ENCODE measurements around the gene ARNT2. TPM values are rescaled to one million over a fixed set of nuclear protein-coding genes. Genes with fewer than 3 reads are reported as not detected.

ARNT2 gene
- total RNA-seq, 1 donor from 2014 or later: 6.4 TPM

DNA sequence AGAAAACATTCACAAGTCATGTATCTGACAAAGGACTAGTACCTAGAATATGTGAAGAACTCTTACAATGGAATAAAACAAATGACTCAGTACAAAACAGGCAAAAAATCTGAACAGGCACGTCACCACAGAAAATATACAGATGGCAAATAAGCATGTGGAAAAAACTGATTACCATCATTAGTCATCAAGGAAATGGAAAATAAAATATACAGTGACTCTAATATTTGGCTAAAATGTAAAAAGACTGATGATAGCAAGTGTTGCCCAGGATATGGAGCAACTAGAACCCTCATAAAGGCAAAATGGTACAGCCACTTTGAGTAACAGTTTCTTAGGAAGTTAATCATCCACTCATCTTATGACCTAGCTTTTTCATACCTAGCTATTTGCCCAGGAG is 195.2 kb downstream of the ARNT2 start:
- TF ChIP-seq, protein P1, sequence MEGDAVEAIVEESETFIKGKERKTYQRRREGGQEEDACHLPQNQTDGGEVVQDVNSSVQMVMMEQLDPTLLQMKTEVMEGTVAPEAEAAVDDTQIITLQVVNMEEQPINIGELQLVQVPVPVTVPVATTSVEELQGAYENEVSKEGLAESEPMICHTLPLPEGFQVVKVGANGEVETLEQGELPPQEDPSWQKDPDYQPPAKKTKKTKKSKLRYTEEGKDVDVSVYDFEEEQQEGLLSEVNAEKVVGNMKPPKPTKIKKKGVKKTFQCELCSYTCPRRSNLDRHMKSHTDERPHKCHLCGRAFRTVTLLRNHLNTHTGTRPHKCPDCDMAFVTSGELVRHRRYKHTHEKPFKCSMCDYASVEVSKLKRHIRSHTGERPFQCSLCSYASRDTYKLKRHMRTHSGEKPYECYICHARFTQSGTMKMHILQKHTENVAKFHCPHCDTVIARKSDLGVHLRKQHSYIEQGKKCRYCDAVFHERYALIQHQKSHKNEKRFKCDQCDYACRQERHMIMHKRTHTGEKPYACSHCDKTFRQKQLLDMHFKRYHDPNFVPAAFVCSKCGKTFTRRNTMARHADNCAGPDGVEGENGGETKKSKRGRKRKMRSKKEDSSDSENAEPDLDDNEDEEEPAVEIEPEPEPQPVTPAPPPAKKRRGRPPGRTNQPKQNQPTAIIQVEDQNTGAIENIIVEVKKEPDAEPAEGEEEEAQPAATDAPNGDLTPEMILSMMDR (IDR thresholded peaks at IDR 0.05): no peak
- H3K27ac ChIP-seq: no peak overlapping the region
- no peaks in the 10 kb centered on the region for H3K36me3 ChIP-seq
- no peaks in the 10 kb centered on the region for H3K27me3 ChIP-seq
- no peak overlapping the region for H3K4me3 ChIP-seq
- intact Hi-C loops (cut with DNase I): no loop called here
- no peak for DNase-seq (ENCODE audit: low spot score in 2 of 2)
- H3K4me1 ChIP-seq: no peaks in the 10 kb centered on the region
- peaks cover 0 to 5% of the 10 kb centered on the region in 2 donors for H3K9me3 ChIP-seq

DNA sequence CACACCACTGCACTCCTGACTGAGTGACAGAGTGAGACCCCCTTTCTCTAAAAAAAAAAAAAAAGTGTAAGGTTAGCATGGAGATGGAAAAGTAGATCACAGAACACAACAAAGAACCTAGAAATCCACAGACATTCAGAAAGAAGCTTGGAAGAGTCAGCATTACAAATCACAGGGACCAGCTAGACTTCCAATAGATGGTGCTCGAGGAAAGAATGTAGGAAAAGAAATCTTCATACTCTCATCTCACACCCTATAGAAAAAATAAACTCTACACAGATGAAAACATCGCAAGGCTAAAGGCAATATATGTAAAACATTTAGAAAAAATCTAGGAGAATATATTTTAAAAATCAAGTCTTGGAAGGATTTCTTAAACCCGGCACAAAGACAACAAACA is 196.4 kb downstream of the ARNT2 start:
- TF ChIP-seq, protein P1 (IDR thresholded peaks at IDR 0.05): no peak
- intact Hi-C loops (cut with DNase I): no loop called here
- no peak for DNase-seq (ENCODE audit: low spot score in 2 of 2)
- Histone ChIP-seq H3K4me3 (no peak overlapping the region), H3K27ac (no peak overlapping the region), H3K36me3 (no peaks in the 10 kb centered on the region), H3K9me3 (peaks cover 0 to 5% of the 10 kb centered on the region in 2 donors), H3K27me3 (no peaks in the 10 kb centered on the region), H3K4me1 (no peaks in the 10 kb centered on the region)

DNA sequence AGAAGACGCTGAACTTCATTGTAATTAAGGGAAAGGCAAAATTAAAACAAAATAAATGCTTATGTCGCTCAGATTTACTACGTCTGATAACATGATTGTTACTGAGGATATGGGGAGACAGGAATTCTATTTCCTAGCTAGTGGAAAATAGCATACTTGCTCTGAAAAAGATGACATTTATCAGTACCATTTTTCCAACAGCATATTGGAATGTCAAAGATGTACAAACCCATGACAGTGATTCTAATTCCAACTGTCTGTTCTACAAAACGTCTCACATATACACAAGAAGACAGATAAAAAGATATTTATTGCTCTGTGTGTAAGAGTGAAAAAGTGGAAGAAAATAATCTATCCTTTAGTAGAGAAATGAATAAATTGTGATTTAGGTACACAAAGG is 197.1 kb downstream of the ARNT2 start:
- no peaks in the 10 kb centered on the region for H3K36me3 ChIP-seq
- no peaks in the 10 kb centered on the region for H3K27me3 ChIP-seq
- DNase-seq (ENCODE audit: low spot score in 2 of 2): no peak
- intact Hi-C loops (cut with DNase I): no loop called here
- H3K27ac ChIP-seq: no peak overlapping the region
- H3K4me3 ChIP-seq: no peak overlapping the region
- no peaks in the 10 kb centered on the region for H3K4me1 ChIP-seq
- peaks cover 0 to 5% of the 10 kb centered on the region in 2 donors for H3K9me3 ChIP-seq
- TF ChIP-seq, protein P1 (IDR thresholded peaks at IDR 0.05): no peak

DNA sequence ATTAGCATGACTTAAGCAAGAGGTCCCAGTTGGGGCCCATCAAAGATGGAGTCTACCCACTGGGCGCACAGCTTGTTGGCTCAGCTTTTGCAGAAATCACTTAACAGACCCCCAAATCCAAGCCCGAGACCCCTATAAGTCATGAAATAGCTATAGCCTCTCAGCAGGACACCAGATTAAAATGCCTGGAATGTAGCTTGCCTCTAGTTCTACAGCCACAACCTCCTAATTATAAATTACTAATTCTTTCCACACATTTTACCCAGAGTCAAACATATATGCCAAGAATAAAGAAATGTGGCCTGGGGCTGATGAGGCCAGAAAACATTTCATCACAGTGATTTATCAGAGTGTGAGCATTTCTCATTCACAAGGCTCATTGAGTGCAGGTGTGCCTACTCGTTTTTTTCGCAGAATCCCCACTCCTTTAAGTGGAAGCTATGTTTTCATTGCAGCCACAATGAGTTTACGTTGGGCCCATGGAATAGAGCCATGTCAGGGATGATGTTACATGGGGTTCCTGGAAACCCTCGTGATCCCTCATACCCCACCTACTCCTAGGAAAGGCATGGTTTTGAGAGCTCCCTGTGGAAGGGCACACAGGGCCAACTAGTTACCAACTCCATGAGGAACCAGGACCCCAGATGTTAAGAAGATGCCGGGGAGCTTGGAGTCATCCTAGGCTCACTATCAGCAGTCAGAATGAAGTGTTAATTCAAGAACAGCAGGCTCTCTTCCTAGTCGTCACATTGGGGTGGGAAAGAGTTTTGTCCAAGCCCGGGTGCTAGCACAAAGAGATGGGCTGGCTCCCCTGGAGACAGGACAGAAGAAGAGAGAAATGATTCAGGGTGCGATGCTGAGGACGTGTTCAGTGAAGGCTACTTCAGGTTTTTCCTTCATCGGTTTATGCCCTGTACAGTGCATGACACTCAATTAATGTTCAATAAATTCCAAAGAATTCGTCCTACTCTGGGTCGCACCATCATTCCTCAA is 200.7 kb downstream of the ARNT2 start:
- no peak for DNase-seq (ENCODE audit: low spot score in 2 of 2)
- H3K27ac ChIP-seq: no peak overlapping the region
- intact Hi-C loops (cut with DNase I): no loop called here
- no peaks in the 10 kb centered on the region for H3K27me3 ChIP-seq
- H3K4me3 ChIP-seq: no peak overlapping the region
- TF ChIP-seq, protein P1 (IDR thresholded peaks at IDR 0.05): no peak
- H3K4me1 ChIP-seq: no peaks in the 10 kb centered on the region
- no peaks in the 10 kb centered on the region for H3K36me3 ChIP-seq
- no peaks in the 10 kb centered on the region for H3K9me3 ChIP-seq

DNA sequence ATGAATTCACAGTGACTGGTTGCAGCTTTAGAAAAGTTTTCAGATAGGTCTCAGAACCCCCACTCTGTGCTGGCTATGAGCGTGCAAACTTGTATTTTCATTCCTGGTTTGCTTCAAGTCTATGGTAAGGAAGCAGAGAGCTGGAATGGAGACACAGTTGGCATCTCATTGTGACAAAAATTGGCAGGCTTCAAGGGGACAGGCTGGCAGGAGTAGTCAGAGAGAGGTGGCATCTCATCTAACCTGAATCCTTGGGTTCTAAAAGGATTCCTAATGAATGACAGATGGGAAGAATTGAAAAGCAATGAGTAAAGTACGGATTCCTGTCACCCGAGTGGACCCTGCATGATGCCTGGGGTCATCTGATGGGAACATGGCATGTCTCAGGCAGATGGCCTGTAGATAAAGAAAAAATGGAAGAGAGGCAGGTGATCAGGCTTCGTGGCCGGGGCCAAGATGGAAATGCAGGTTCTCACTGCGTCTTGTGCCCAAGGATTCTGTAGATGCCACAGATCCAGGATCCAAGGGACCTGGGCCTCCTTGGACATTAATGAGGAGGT is 201.5 kb downstream of the ARNT2 start:
- no peaks in the 10 kb centered on the region for H3K9me3 ChIP-seq
- H3K27me3 ChIP-seq: no peaks in the 10 kb centered on the region
- no peak overlapping the region for H3K27ac ChIP-seq
- intact Hi-C loops (cut with DNase I): no loop called here
- H3K4me1 ChIP-seq: no peaks in the 10 kb centered on the region
- no peak overlapping the region for H3K4me3 ChIP-seq
- TF ChIP-seq, protein P1 (IDR thresholded peaks at IDR 0.05): no peak
- H3K36me3 ChIP-seq: no peaks in the 10 kb centered on the region
- no peak for DNase-seq (ENCODE audit: low spot score in 2 of 2)
